SK-N-SH treated with all-trans-retinoic acid at 6 μM for 48 hours (cell line): Measurements from ENCODE around the gene ZNF19.

ENCODE experiments used
- ATAC-seq: fragments of 200-7000 bp; cut with Tn5 transposase; 3 replicates; pipeline ENCODE4 v1.9.1; 2020; ENCODE audit warnings: mild to moderate bottlenecking, moderate library complexity
- ARNTL ChIP-seq: fragments of 450-650 bp; formaldehyde crosslinking; IDR thresholded peaks from 2 replicates; pipeline ENCODE4 v1.5.0; 2020; ENCODE audit warnings: low read depth, mild to moderate bottlenecking, moderate library complexity, borderline replicate concordance
- BACH2 ChIP-seq: fragments of 250-450 bp; sonication (Bioruptor Pico); IDR thresholded peaks from 2 replicates; pipeline ENCODE4 v1.9.0; 2021; ENCODE audit warnings: mild to moderate bottlenecking, borderline replicate concordance
- CSDC2 ChIP-seq: fragments of 250-450 bp; sonication (Bioruptor Pico); IDR thresholded peaks from 2 replicates; pipeline ENCODE4 v1.5.0; 2020; ENCODE audit warnings: mild to moderate bottlenecking, moderate library complexity
- CSRNP3 ChIP-seq: fragments of 250-450 bp; sonication (Bioruptor Pico); IDR thresholded peaks from 2 replicates; pipeline ENCODE4 v1.5.1; 2021; ENCODE audit warnings: mild to moderate bottlenecking, moderate library complexity
- ESRRG ChIP-seq: fragments of 250-450 bp; sonication (Bioruptor Pico); IDR thresholded peaks from 2 replicates; pipeline ENCODE4 v1.6.1; 2021; ENCODE audit warnings: mild to moderate bottlenecking
- GLIS3 ChIP-seq: fragments of 250-450 bp; sonication (Bioruptor Pico); IDR thresholded peaks from 2 replicates; pipeline ENCODE4 v1.5.0; 2020; ENCODE audit warnings: mild to moderate bottlenecking, moderate library complexity
- ISL1 ChIP-seq: fragments of 250-450 bp; sonication (Bioruptor Pico); IDR thresholded peaks from 2 replicates; pipeline ENCODE4 v2.1.2; 2022; ENCODE audit warnings: mild to moderate bottlenecking, moderate library complexity
- OSR1 ChIP-seq: fragments of 250-450 bp; sonication (Bioruptor Pico); IDR thresholded peaks from 2 replicates; pipeline ENCODE4 v1.8.0; 2022; ENCODE audit warnings: moderate library complexity, mild to moderate bottlenecking, inconsistent platforms
- PPARA ChIP-seq: fragments of 250-450 bp; sonication (Bioruptor Pico); IDR thresholded peaks from 2 replicates; pipeline ENCODE4 v1.5.0; 2020; ENCODE audit warnings: mild to moderate bottlenecking, borderline replicate concordance
- RARB ChIP-seq: fragments of 250-450 bp; sonication (Bioruptor Pico); IDR thresholded peaks from 2 replicates; pipeline ENCODE4 v1.8.0; 2021; ENCODE audit warnings: mild to moderate bottlenecking, moderate library complexity
- SNAI2 ChIP-seq: fragments of 250-450 bp; sonication (Bioruptor Pico); IDR thresholded peaks from 2 replicates; pipeline ENCODE4 v1.5.0; 2020; ENCODE audit warnings: mild to moderate bottlenecking, moderate library complexity
- TOX ChIP-seq: fragments of 250-450 bp; sonication (Bioruptor Pico); IDR thresholded peaks from 2 replicates; pipeline ENCODE4 v1.8.0; 2021; ENCODE audit warnings: mild to moderate bottlenecking, moderate library complexity, borderline replicate concordance
- TSHZ2 ChIP-seq: fragments of 250-450 bp; sonication (Bioruptor Pico); IDR thresholded peaks from 2 replicates; pipeline ENCODE4 v1.5.0; 2020; ENCODE audit warnings: mild to moderate bottlenecking, moderate library complexity
- ZC3H10 ChIP-seq: fragments of 250-450 bp; sonication (Bioruptor Pico); IDR thresholded peaks from 2 replicates; pipeline ENCODE4 v1.5.1; 2021; ENCODE audit warnings: mild to moderate bottlenecking, moderate library complexity
- ZFP3 ChIP-seq: fragments of 250-450 bp; sonication (Bioruptor Pico); IDR thresholded peaks from 2 replicates; pipeline ENCODE4 v1.5.0; 2020; ENCODE audit warnings: mild to moderate bottlenecking, moderate library complexity
- ZFP30 ChIP-seq: fragments of 450-650 bp; formaldehyde crosslinking; IDR thresholded peaks from 2 replicates; pipeline ENCODE4 v1.5.0; 2022; ENCODE audit warnings: mild to moderate bottlenecking, moderate library complexity
- ZNF565 ChIP-seq: fragments of 450-650 bp; formaldehyde crosslinking; conservative IDR thresholded peaks from 2 replicates; pipeline ENCODE4 v1.5.0; 2020; ENCODE audit warnings: low read depth, mild to moderate bottlenecking, moderate library complexity
- ZNF70 ChIP-seq: fragments of 450-650 bp; formaldehyde crosslinking; IDR thresholded peaks from 2 replicates; pipeline ENCODE4 v1.5.0; 2020; ENCODE audit warnings: mild to moderate bottlenecking, moderate library complexity
- ZNF8 ChIP-seq: fragments of 450-650 bp; formaldehyde crosslinking; IDR thresholded peaks from 2 replicates; pipeline ENCODE4 v1.5.0; 2020; ENCODE audit warnings: mild to moderate bottlenecking, moderate library complexity

The ZNF19 gene

GRCh38 chr16:71428883-71429282 is 60.2 kb downstream of the ZNF19 start:
- TF ChIP-seq RARB (CRISPR knock-in tag) (no peak), ZNF8 (CRISPR knock-in tag) (no peak), TOX (CRISPR knock-in tag) (no peak), BACH2 (CRISPR knock-in tag) (no peak), ZFP3 (CRISPR knock-in tag) (no peak), ZNF70 (CRISPR knock-in tag) (no peak), SNAI2 (no peak), ESRRG (no peak), ZC3H10 (CRISPR knock-in tag) (no peak), ZFP30 (CRISPR knock-in tag) (no peak)
- ATAC-seq: no peak

GRCh38 chr16:71428385-71428784 is 60.7 kb downstream of the ZNF19 start:
- TF ChIP-seq ZNF70 (CRISPR knock-in tag): no peak
- TF ChIP-seq TSHZ2 (CRISPR knock-in tag): no peak
- no peak for TF ChIP-seq CSRNP3 (CRISPR knock-in tag)
- TF ChIP-seq CSDC2 (CRISPR knock-in tag): no peak
- no peak for TF ChIP-seq ESRRG
- no peak for TF ChIP-seq ZNF8 (CRISPR knock-in tag)
- TF ChIP-seq SNAI2: no peak
- no peak for TF ChIP-seq ZFP3 (CRISPR knock-in tag)
- TF ChIP-seq ZNF565 (CRISPR knock-in tag): no peak
- no peak for ATAC-seq

- TF ChIP-seq CSRNP3 (CRISPR knock-in tag) (no peak), CSDC2 (CRISPR knock-in tag) (no peak), ZFP30 (CRISPR knock-in tag) (no peak), PPARA (CRISPR knock-in tag) (no peak), ARNTL (CRISPR knock-in tag) (no peak), TSHZ2 (CRISPR knock-in tag) (no peak), ZNF70 (CRISPR knock-in tag) (no peak), GLIS3 (CRISPR knock-in tag) (no peak), ISL1 (CRISPR knock-in tag) (no peak), OSR1 (CRISPR knock-in tag) (no peak), ZC3H10 (CRISPR knock-in tag) (no peak)
- TF ChIP-seq, all 23 proteins: peak for 0
- ATAC-seq: no peak; the same call in 2 of the 3 replicates
Observed at GRCh38 chr16:71426880-71427615, 62.1 kb downstream of the ZNF19 start.
